ENCODE data around the gene NDUFB10. TPM values are rescaled to one million over a fixed set of nuclear protein-coding genes. Genes with fewer than 3 reads are reported as not detected.

NDUFB10 gene
- total RNA-seq, 3 donors from 2014 or later (not counting 1 experiment from before 2014, with no cell fraction given): 54.5 to 61.1 (median 59.5) TPM

DNA sequence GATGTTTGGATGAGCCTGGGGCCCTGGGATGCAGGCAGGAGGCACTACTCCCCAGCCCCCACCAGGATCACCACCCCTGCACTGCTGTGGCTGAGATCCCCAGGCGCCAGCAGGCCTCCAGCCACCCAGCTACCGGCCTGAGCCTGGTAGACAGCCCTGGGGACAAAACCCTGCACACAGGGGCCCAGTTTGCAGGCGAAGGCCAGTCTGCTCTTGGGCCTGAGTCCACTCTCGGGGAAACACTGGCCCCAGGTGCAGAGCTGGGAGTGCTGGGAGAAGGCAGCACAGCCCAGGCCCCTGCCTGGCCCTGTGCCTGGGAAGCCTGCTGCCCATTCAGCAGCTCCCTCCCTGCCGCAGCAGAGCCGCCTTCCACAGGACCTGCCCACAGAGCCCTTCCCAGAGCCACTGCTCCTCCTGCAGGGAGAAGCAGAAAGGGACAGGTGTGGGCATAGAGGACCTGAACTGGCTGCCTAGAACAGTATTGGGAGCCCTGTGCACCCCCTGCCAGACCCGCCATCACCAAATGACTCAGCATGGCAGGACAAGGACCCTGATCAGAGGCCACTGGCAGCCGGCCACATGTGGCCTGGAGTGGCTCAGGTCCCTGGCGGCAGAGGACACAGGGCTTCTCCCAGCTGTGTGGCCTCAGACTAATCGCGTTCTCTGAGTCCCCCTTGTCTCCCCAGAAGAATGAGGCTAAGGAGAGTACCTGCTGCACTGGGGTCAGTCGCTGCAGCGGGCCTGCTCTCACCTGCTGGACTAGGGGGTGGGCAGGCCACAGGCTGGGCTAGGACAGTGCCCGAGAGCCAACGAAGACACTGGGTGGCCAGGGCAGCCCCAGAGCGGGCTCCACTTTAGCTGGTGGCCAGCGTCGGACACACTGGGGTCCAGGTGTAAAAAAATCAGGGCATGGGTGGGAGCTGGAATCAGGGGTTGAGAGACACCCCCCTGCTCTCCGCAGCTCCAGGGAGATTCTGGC lies 27.0 kb upstream of the NDUFB10 start:
- H3K36me3 Mint-ChIP-seq: no peaks in the 10 kb centered on the region
- H3K4me1 Mint-ChIP-seq: no peaks in the 10 kb centered on the region
- no peak overlapping the region for H3K27ac Mint-ChIP-seq
- no peak overlapping the region for H3K27ac ChIP-seq (ENCODE audit: low read length)
- 90% methylated on average over 19 of the region's 19 CpGs for WGBS (ENCODE audit: insufficient coverage)
- no peaks in the 10 kb centered on the region for H3K36me3 ChIP-seq (ENCODE audit: control insufficient read depth, insufficient read depth, low read length)
- no peak overlapping the region for H3K4me3 ChIP-seq (ENCODE audit: low read length)
- TF ChIP-seq, protein P1, sequence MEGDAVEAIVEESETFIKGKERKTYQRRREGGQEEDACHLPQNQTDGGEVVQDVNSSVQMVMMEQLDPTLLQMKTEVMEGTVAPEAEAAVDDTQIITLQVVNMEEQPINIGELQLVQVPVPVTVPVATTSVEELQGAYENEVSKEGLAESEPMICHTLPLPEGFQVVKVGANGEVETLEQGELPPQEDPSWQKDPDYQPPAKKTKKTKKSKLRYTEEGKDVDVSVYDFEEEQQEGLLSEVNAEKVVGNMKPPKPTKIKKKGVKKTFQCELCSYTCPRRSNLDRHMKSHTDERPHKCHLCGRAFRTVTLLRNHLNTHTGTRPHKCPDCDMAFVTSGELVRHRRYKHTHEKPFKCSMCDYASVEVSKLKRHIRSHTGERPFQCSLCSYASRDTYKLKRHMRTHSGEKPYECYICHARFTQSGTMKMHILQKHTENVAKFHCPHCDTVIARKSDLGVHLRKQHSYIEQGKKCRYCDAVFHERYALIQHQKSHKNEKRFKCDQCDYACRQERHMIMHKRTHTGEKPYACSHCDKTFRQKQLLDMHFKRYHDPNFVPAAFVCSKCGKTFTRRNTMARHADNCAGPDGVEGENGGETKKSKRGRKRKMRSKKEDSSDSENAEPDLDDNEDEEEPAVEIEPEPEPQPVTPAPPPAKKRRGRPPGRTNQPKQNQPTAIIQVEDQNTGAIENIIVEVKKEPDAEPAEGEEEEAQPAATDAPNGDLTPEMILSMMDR (IDR thresholded peaks at IDR 0.05): no peak
- no peaks in the 10 kb centered on the region for H3K9me3 ChIP-seq (ENCODE audit: control insufficient read depth, insufficient read depth, low read length)
- no peaks in the 10 kb centered on the region for H3K9me3 Mint-ChIP-seq
- DNase-seq: no peak
- intact Hi-C loops (cut with micrococcal nuclease): no loop called here
- peaks cover 11% of the 10 kb centered on the region for H3K4me1 ChIP-seq (ENCODE audit: control insufficient read depth, insufficient read depth, low read length)
- H3K4me3 Mint-ChIP-seq: no peak overlapping the region
- ATAC-seq: no peak
- H3K27me3 ChIP-seq (ENCODE audit: control insufficient read depth, insufficient read depth, low read length): no peaks in the 10 kb centered on the region
- no peaks in the 10 kb centered on the region for H3K27me3 Mint-ChIP-seq (ENCODE audit: low read depth in 2 of 2)

DNA sequence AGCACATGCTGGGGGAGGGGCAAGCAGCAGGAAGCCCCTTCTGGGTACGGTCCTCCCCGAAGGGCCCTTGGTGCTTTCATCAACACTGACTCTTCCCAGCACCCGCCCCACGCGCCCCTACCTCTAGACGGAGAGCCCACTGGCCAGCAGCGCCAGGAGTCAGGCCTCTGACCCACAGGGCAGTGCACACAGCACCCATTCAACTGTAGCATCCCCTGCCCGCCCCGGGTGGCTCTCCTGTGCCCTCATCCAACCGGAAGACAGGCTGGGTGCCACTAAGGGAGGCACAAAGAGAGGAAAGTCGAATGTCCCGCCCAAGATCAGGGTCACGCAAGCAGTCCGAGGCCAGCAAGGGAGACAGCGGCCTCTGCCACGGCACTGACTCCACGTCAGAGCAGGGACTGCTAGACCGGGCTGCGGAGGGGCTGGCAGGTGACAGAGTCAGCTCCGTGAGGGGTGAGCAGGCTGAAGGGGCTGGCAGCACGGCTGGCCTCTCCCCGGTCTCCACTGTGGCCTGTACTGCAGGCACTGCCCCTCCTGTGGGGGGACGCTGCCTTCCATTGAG lies 26.2 kb upstream of the NDUFB10 start:
- Mint-ChIP-seq H3K4me1 (no peaks in the 10 kb centered on the region), H3K27me3 (ENCODE audit: low read depth in 2 of 2) (no peaks in the 10 kb centered on the region), H3K9me3 (no peaks in the 10 kb centered on the region), H3K4me3 (no peak overlapping the region), H3K36me3 (no peaks in the 10 kb centered on the region), H3K27ac (no peak overlapping the region)
- no peaks in the 10 kb centered on the region for H3K27me3 ChIP-seq (ENCODE audit: control insufficient read depth, insufficient read depth, low read length)
- H3K4me3 ChIP-seq (ENCODE audit: low read length): no peak overlapping the region
- peaks cover 2% of the 10 kb centered on the region for H3K36me3 ChIP-seq (ENCODE audit: control insufficient read depth, insufficient read depth, low read length)
- no peaks in the 10 kb centered on the region for H3K9me3 ChIP-seq (ENCODE audit: control insufficient read depth, insufficient read depth, low read length)
- ATAC-seq (no peak), DNase-seq (no peak)
- H3K4me1 ChIP-seq (ENCODE audit: control insufficient read depth, insufficient read depth, low read length): peaks cover 17% of the 10 kb centered on the region
- TF ChIP-seq, protein P1 (IDR thresholded peaks at IDR 0.05): no peak
- intact Hi-C loops (cut with micrococcal nuclease): no loop called here
- 83% methylated on average over 23 of the region's 23 CpGs for WGBS (ENCODE audit: insufficient coverage)
- no peak overlapping the region for H3K27ac ChIP-seq (ENCODE audit: low read length)

DNA sequence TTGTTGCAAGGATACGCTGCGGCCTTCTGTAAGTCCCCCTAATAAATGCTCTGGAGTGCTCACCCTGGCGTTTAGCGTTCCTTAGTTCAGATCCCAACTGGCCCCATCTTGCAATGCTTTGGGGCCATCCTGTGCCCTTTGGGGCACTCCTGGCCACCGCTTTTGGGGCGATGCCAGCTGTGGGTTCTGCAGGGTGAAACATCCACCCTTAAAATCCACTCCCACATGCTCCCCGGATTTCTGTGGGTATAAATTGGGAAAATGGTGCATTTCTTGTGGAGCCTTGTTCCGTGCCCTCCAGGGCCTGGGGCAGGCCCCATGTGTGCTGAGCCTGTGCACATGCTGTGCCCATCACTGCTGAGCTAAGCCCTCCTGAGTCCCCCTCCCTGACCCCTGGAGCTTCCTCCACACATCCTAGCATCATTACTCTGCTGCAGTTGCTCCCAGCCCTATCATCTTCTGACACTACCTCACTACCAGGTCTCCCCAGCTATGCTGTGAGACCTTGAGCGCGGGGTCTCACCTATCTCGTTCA lies 22.3 kb upstream of the NDUFB10 start:
- peaks cover 19% of the 10 kb centered on the region for H3K4me1 ChIP-seq (ENCODE audit: control insufficient read depth, insufficient read depth, low read length)
- H3K9me3 Mint-ChIP-seq: no peaks in the 10 kb centered on the region
- peaks cover 15% of the 10 kb centered on the region for H3K36me3 ChIP-seq (ENCODE audit: control insufficient read depth, insufficient read depth, low read length)
- H3K27ac ChIP-seq (ENCODE audit: low read length): no peak overlapping the region
- H3K4me3 ChIP-seq (ENCODE audit: low read length): no peak overlapping the region
- no peak overlapping the region for H3K27ac Mint-ChIP-seq
- ATAC-seq (no peak), DNase-seq (no peak)
- H3K9me3 ChIP-seq (ENCODE audit: control insufficient read depth, insufficient read depth, low read length): no peaks in the 10 kb centered on the region
- TF ChIP-seq, protein P1 (IDR thresholded peaks at IDR 0.05): no peak
- 96% methylated on average over 9 of the region's 11 CpGs for WGBS (ENCODE audit: insufficient coverage)
- no peaks in the 10 kb centered on the region for H3K27me3 ChIP-seq (ENCODE audit: control insufficient read depth, insufficient read depth, low read length)
- H3K4me1 Mint-ChIP-seq: peaks cover 0 to 5% of the 10 kb centered on the region in 2 donors
- no peaks in the 10 kb centered on the region for H3K27me3 Mint-ChIP-seq (ENCODE audit: low read depth in 2 of 2)
- no peak overlapping the region for H3K4me3 Mint-ChIP-seq
- intact Hi-C loops (cut with micrococcal nuclease): no loop called here
- H3K36me3 Mint-ChIP-seq: no peaks in the 10 kb centered on the region

All from natural killer cell (primary cell).